Endothelial cell of umbilical vein (primary cell): ENCODE results near the gene SAE1. TPM values are rescaled to one million over a fixed set of nuclear protein-coding genes. Genes with fewer than 3 reads are reported as not detected.

ENCODE experiments used
- BruUV-seq: library from RNA; stranded (reverse); fragments of 400-500 nt; replicated peaks from 2 replicates; lab custom pipeline; 2021; lab: Mats Ljungman, UMichigan
- CTCF ChIA-PET: fragments of 300-600, 350-600 bp; sonication (Branson Sonifier 250); formaldehyde crosslinking; loops from one replicate; lab custom pipeline; 2021; ENCODE audit warnings: antibody characterized with exemption, inconsistent platforms; lab: Charles Lee
- POLR2A ChIA-PET: fragments of 300-600, 350-600 bp; sonication (Branson Sonifier 250); formaldehyde crosslinking; loops from one replicate; lab custom pipeline; 2021; ENCODE audit warnings: antibody characterized with exemption, inconsistent platforms; lab: Charles Lee
- DNase-seq: peaks from one replicate; pipeline ENCODE4 v3.0.0-alpha.2; 2011; ENCODE audit warnings: low read depth, low spot score
- FAIRE-seq: peaks from 2 replicates; lab custom pipeline; 2011; peaks lifted over from hg19 to GRCh38; lab: Jason Lieb, UNC
- H2AFZ ChIP-seq: 2 replicates; pipeline ENCODE4 v1.6.0; 2012; ENCODE audit warnings: low read depth, low read length, control low read depth, inconsistent platforms
- H3K27ac ChIP-seq: 2 replicates; pipeline ENCODE4 v1.5.1; 2011; ENCODE audit warnings: low read depth, mild to moderate bottlenecking, control low read depth, low read length, moderate library complexity; ENCODE audit not compliant: insufficient read depth
- H3K27me3 ChIP-seq, 2 experiments: 2 replicates each; pipeline versions ENCODE4 v1.6.0 to v1.6.1; 2011; ENCODE audit warnings: low read length in 2 of 2, mixed read lengths in 1 of 2; ENCODE audit not compliant: control insufficient read depth in 2 of 2, insufficient read depth in 2 of 2
- H3K36me3 ChIP-seq, 2 experiments: 2 replicates in 1 of 2; 3 replicates in 1 of 2; pipeline ENCODE4 v1.5.1; 2011; ENCODE audit warnings: low read length in 2 of 2, mild to moderate bottlenecking in 1 of 2, moderate library complexity in 1 of 2; ENCODE audit not compliant: control insufficient read depth in 2 of 2, insufficient read depth in 2 of 2; ENCODE audit errors: extremely low read depth in 1 of 2
- H3K4me1 ChIP-seq: 3 replicates; pipeline ENCODE4 v1.5.1; 2011; ENCODE audit warnings: mild to moderate bottlenecking, low read length; ENCODE audit not compliant: control insufficient read depth, insufficient read depth; ENCODE audit errors: extremely low read depth
- H3K4me2 ChIP-seq: 2 replicates; pipeline ENCODE4 v1.6.1; 2011; ENCODE audit warnings: low read length, control low read depth, mixed read lengths; ENCODE audit not compliant: insufficient read depth
- H3K4me3 ChIP-seq, 3 experiments: fragments of 200-600 bp in 1 of 3; sonication (generic), shearing (Covaris generic) in 1 of 3; replicated peaks in 1 of 3; 2 replicates each; pipeline ENCODE4 v1.5.1; 2011 to 2016; ENCODE audit warnings: control low read depth in 3 of 3, low read length in 3 of 3, mild to moderate bottlenecking in 2 of 3, inconsistent platforms in 1 of 3, low read depth in 1 of 3, moderate library complexity in 1 of 3; ENCODE audit not compliant: insufficient read depth in 1 of 3
- H3K79me2 ChIP-seq: 2 replicates; pipeline ENCODE4 v1.6.0; 2012; ENCODE audit warnings: low read length, inconsistent platforms; ENCODE audit not compliant: control insufficient read depth, insufficient read depth
- H3K9ac ChIP-seq: replicated peaks from 2 replicates; pipeline ENCODE3; 2011; ENCODE audit warnings: low read length, control low read depth; ENCODE audit not compliant: insufficient read depth; ENCODE audit errors: extremely low read depth
- H3K9me1 ChIP-seq: replicated peaks from 3 replicates; pipeline ENCODE4 v1.6.0; 2011; ENCODE audit warnings: mild to moderate bottlenecking, low read length; ENCODE audit not compliant: control insufficient read depth, insufficient read depth; ENCODE audit errors: extremely low read depth
- H3K9me3 ChIP-seq: replicated peaks from 2 replicates; pipeline ENCODE4 v1.5.1; 2012; ENCODE audit warnings: low read length, inconsistent platforms; ENCODE audit not compliant: control insufficient read depth, insufficient read depth
- H4K20me1 ChIP-seq: replicated peaks from 2 replicates; pipeline ENCODE3; 2011; ENCODE audit warnings: mild to moderate bottlenecking, low read length; ENCODE audit not compliant: control insufficient read depth, insufficient read depth; ENCODE audit errors: extremely low read depth
- CTCF ChIP-seq, 2 donors: IDR thresholded peaks; 1 replicate in 1 of 2; 2 replicates in 1 of 2; pipeline ENCODE4 v1.5.1; 2011; ENCODE audit warnings: low read length in 2 of 2, mild to moderate bottlenecking in 2 of 2, moderate library complexity in 2 of 2, control low read depth in 1 of 2, inconsistent platforms in 1 of 2, low read depth in 1 of 2; ENCODE audit not compliant: insufficient read depth in 1 of 2; ENCODE audit errors: extremely low read depth in 1 of 2
- EZH2 ChIP-seq: IDR thresholded peaks from 2 replicates; pipeline ENCODE4 v1.6.1; 2012; ENCODE audit warnings: borderline replicate concordance, low read depth, mild to moderate bottlenecking, moderate library complexity, low read length, inconsistent platforms; ENCODE audit not compliant: severe bottlenecking
- FOS ChIP-seq: IDR thresholded peaks from 2 replicates; pipeline ENCODE4 v1.6.1; 2011; ENCODE audit warnings: mild to moderate bottlenecking, low read length, moderate library complexity, borderline replicate concordance; ENCODE audit not compliant: insufficient read depth
- GATA2 ChIP-seq: IDR thresholded peaks from 2 replicates; pipeline ENCODE4 v1.7.0; 2011; ENCODE audit warnings: low read depth, mild to moderate bottlenecking, moderate library complexity, mixed read lengths, low read length; ENCODE audit not compliant: insufficient read length, insufficient read depth
- JUN ChIP-seq: IDR thresholded peaks from 2 replicates; pipeline ENCODE4 v1.6.1; 2011; ENCODE audit warnings: borderline replicate concordance, low read depth; ENCODE audit not compliant: insufficient read length, insufficient read depth
- MAX ChIP-seq: IDR thresholded peaks from 2 replicates; pipeline ENCODE4 v1.6.1; 2011; ENCODE audit not compliant: insufficient read depth, insufficient read length
- MYC ChIP-seq: IDR thresholded peaks from one replicate; pipeline ENCODE4 v1.6.1; 2011; ENCODE audit warnings: mild to moderate bottlenecking, low read depth, low read length
- POLR2A ChIP-seq: IDR thresholded peaks from 2 replicates; pipeline ENCODE4 v1.6.1; 2012; ENCODE audit warnings: low read depth, mild to moderate bottlenecking, control low read depth, low read length
- POLR2AphosphoS5 ChIP-seq: IDR thresholded peaks from 2 replicates; pipeline ENCODE4 v1.6.1; 2012; ENCODE audit warnings: low read depth, mild to moderate bottlenecking, control low read depth, low read length, moderate library complexity; ENCODE audit not compliant: insufficient read depth
- dilution Hi-C: fragments of 300-500 bp; cut with MboI; formaldehyde crosslinking; loops from one replicate; pipeline ENCODE4 v1.15.0; 2019; ENCODE audit warnings: low sequenced_read_pairs; ENCODE audit not compliant: extremely low pct_ligation_motif_present
- intact Hi-C: fragments of 100-400 bp; cut with micrococcal nuclease; formaldehyde crosslinking; loops from one replicate; pipeline ENCODE4 v1.10.0; 2022
- polyA plus RNA-seq, 4 experiments: library from polyadenylated mRNA; depleted of rRNA in 3 of 4; stranded (reverse) in 3 of 4; unstranded in 1 of 4; fragments of >200 nt; gene quantifications; 2 replicates each; pipeline versions ENCODE4 v1.2.1 to v1.2.3, GENCODE V29; 2011 to 2012; ENCODE audit warnings: missing spikeins in 1 of 4
- total RNA-seq: library from RNA; stranded (reverse); gene quantifications from 2 replicates; pipeline ENCODE4 v1.2.3, GENCODE V29; 2021

SAE1 gene
- total and polyA plus RNA-seq, 2 donors (not counting 3 experiments of a cell fraction or from before 2014, with no cell fraction given): 165 to 219 TPM

GRCh38 chr19:47097396-47098201 is 33.0 kb upstream of the SAE1 start:
- no peaks in the 10 kb centered on the region for H3K4me1 ChIP-seq
- dilution Hi-C loops: no loop called here
- H3K9me1 ChIP-seq: no peaks in the 10 kb centered on the region
- ChIA-PET CTCF (interaction anchor here (0.7 to 2.8 kb wide), 4 partner anchors 18 to 107 kb away, joined by 3 to 12 read pairs (median 4); no protein-coding TSS in a partner anchor), POLR2A (interaction anchor here (0.7 kb wide), 1 partner anchor 16 kb away, joined by 6 read pairs; the partner anchor contains the start of gene ZC3H4)
- FAIRE-seq (no peak), DNase-seq (no peak)
- H3K36me3 ChIP-seq: peaks cover 0 to 12% of the 10 kb centered on the region in 2 experiments
- H2AFZ ChIP-seq: no peak overlapping the region
- H3K9me3 ChIP-seq: no peaks in the 10 kb centered on the region
- peaks cover 76% of the 10 kb centered on the region for H3K79me2 ChIP-seq
- no peaks in the 10 kb centered on the region for H4K20me1 ChIP-seq
- H3K27ac ChIP-seq: no peak overlapping the region
- H3K4me2 ChIP-seq: no peak overlapping the region
- no peak overlapping the region for H3K9ac ChIP-seq
- H3K4me3 ChIP-seq: no peak overlapping the region
- TF ChIP-seq MAX (no peak), GATA2 (no peak), JUN (no peak), MYC (no peak), POLR2A (no peak), EZH2 (no peak)
- BruUV-seq: no TSS peak
- intact Hi-C loops: no loop called here
- no peaks in the 10 kb centered on the region for H3K27me3 ChIP-seq

- BruUV-seq: no TSS peak
- peaks cover 0 to 10% of the 10 kb centered on the region in 2 experiments for H3K36me3 ChIP-seq
- ChIA-PET CTCF (interaction anchor here (1.0 to 2.8 kb wide), 3 partner anchors 19 to 108 kb away, joined by 3 to 12 read pairs (median 3); no protein-coding TSS in a partner anchor), POLR2A (interaction anchor here (0.7 kb wide), 1 partner anchor 15 kb away, joined by 6 read pairs; the partner anchor contains the start of gene ZC3H4)
- H3K27me3 ChIP-seq: no peaks in the 10 kb centered on the region
- no peak overlapping the region for H3K9ac ChIP-seq
- dilution Hi-C loops (no loop called here), intact Hi-C loops (no loop called here)
- no peak overlapping the region for H3K27ac ChIP-seq
- no peaks in the 10 kb centered on the region for H3K9me1 ChIP-seq
- FAIRE-seq: no peak
- H3K4me2 ChIP-seq: no peak overlapping the region
- no peaks in the 10 kb centered on the region for H3K4me1 ChIP-seq
- no peak overlapping the region for H3K4me3 ChIP-seq
- no peak for TF ChIP-seq EZH2
- TF ChIP-seq MYC: no peak
- TF ChIP-seq POLR2AphosphoS5: no peak
- TF ChIP-seq CTCF (IDR thresholded peaks at IDR 0.05; ENCODE audit: extremely low read depth in 1 of 2, insufficient read depth in 1 of 2, low read depth in 1 of 2, low read length in 2 of 2): no peak
- no peak for TF ChIP-seq MAX
- no peak for TF ChIP-seq FOS
- no peaks in the 10 kb centered on the region for H3K9me3 ChIP-seq
- peaks cover 85% of the 10 kb centered on the region for H3K79me2 ChIP-seq
- no peaks in the 10 kb centered on the region for H4K20me1 ChIP-seq
- DNase-seq: no peak
- no peak overlapping the region for H2AFZ ChIP-seq
Observed at GRCh38 chr19:47098608-47099007, 32.0 kb upstream of the SAE1 start.
